Right hindlimb (tissue), 1 donor: ENCODE results near the gene HDAC10.
"Not testable (repeated sequence)": the region's sequence is repeated elsewhere in the genome, so short reads cannot be mapped to it uniquely, and the experiment has no call there.

ENCODE experiments used
- DNase-seq: peaks from one replicate; pipeline ENCODE4 v3.0.0-alpha.2; 2018

HDAC10 gene

DNA sequence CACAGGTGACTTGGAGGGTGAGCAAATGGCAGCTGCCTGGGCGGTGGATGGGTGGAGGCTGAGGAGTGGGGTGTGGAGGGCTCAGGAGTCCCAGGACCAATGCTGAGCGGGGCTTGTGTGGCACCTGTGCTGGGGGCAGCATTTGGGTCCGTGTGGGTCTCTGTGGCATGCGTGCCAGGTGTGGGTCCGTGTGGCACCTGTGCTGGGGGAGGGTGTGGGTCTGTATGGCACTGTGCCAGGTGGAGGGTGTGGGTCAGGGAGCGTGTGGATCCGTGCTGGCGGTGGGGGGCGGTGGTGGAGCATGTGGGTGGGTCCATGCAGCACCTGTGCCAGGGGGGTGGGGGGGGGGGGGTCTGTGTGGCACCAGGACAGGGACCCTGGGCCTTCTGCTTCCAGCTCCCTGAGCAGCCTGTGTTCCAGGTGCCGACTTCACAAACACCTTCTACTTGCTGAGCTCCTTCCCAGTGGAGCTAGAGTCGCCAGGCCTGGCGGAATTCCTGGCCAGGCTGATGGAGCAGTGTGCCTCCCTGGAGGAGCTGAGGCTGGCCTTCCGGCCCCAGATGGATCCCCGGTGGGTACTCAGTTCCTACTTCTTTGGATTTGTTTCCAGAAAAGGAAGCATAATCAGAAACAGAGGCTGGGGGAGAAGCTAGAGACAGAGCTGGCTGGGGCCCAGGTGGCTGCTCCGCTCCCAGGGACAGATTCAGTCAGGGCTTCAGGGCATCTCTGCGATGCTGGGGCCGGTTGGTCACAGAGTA lies 35.6 kb downstream of the HDAC10 start:
- no peak for DNase-seq

- no peak for DNase-seq
These were observed 37.8 kb downstream of the HDAC10 start for GRCh38 chr22:50213263-50213662.

DNA sequence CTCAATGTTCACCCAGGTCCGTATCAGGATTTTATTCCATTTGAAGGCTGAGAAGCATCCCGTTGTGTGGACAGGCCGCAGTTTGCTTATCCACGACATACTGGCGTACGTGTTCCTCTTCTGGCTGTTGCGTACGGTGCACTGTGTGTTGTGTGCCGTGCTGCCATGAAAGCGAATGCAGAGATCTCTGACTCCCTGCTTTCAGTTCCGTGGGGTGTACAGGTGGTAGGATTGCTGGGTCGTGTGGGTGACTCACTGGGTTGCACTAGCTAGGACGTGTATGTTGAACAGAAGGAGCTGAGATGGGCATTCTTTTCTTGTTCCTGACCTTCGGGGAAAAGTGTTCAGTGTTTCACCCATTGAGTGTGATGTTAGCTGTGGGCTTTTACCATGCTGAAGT lies 39.9 kb downstream of the HDAC10 start:
- no peak for DNase-seq

DNA sequence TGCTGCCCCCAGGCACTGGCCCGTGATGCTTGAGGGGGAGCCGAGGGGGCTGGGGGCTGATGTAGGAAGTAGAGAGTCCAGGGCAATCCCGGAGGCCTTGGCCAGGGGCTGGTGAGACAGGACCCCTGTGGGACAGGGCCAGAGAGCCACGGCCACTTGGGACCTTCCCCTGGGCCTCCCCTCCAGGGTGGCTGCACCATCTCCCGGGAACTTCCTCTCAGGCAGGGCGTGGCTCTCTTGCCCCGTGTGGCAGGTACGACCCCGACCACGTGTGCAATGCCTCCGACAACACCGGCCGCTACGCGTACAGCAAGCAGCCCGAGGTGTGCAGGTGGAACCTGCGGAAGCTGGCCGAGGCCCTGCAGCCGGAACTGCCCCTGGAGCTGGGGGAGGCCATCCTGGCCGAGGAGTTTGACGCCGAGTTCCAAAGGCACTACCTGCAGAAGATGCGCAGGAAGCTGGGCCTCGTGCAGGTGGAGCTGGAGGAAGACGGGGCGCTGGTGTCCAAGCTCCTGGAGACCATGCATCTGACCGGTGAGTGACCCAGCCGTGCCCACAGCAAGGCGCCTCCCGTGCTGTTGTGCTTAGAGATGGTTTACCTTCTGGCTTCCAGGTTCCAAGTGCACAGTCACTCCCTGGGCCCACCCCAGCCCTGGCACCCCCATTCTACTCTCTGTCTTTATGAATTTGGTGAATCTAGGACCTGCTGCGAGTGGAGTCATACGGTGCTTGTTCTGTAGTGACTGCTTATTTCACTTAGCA lies 40.5 kb downstream of the HDAC10 start:
- DNase-seq: no peak

DNA sequence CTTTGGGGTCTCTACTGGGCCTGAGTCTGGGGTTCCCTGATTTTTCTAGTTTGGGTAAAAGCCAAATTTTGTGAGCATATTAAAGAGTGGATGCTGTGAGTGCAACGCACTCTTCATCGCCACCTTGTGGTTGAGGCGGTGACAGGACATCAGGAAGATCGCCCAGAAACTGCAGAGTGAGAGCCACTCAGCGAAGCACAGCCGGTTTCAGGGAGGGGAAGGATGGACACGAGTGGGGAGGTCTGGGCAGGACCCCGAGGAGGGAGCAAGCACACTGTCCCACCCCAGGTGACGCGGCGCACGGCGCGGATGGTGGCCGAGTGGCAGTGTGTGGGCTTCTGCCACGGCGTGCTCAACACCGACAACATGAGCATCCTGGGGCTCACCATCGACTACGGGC lies 41.2 kb downstream of the HDAC10 start:
- DNase-seq: peak; percentile 70

DNA sequence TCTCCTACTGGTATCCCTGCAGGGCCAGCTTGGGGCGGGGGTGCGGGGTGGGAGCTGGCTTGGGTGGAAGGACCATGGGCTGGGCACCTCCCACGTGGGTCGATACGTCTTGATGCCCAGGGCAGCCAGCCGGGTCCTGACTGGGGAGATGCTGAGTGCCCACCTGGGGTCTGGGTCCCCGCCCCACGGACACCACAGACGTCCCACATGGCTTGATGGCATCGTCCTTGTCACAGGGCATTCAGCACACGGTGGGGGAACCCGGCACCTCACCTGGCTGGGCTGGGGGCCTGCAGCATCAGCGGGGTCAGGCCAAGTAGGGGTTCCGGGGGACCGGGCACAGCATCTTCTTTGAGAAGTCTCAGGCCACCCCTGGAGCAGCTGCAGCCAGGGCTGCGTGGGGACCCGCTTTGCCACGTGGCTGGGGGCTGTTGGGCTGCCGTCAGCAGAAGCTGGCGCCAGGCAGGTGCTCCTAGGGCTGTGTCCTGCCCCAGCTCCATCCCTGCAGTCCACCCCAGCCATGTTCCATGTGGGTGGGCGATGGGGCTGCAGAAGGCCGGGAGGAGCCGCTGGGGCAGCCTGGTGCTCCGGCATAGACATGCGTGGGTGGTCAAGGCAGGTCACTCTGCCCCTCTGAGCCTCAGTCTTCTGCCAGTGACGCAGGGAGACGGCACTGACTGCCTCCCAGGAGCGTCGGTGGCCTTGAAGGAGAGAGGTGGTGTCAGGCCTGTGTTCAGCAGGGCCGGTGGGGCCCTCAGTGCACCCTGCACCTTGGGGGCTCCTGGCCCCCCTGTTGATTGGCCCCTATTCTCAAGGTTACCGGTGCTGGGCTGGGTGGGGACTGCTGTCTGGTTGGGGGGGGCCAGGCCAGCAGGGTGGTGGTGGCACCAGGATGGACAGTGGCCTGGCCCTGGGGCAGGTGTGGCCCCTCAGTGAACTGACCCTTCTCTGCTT lies 41.8 kb downstream of the HDAC10 start:
- DNase-seq: no peak

- no peak for DNase-seq
These were observed 42.6 kb downstream of the HDAC10 start for GRCh38 chr22:50208430-50208938.

DNA sequence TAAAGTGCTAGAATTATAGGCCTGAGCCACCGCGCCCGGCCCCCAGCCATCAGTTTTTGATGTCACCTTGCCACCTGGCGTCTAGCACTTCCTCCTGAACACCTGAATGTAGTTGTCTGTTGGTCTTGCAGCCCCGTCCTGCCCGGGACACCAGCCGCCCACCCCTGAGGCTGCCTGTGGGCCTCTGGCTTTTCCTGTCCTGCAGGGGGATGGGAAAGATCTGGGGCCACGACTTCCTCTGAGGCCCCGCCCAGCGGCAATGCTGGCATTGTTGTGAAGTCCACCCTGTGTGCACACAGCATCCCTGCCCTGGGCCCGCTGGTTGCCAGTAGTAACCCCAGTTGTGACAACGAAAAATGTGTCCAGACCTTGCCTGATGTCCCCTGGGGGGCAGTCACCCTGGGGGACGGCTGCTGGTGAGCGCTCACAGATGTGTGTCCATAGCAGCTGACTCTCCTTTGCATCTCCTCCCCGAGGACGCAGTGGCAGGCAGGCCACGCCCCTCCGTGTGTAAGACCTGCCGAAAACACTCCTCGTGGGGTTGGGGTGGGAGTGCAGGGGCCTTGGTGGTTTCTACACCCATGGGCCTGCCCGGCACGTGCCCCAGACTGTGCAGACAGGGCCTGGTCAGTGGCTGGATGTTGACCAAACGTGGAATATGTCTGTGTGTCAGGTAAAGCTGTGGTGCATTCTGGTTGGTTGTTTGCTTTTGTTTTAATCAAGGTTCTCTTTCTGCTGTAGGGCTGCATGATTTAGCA lies 43.5 kb downstream of the HDAC10 start:
- peak; percentile 36 for DNase-seq

DNA sequence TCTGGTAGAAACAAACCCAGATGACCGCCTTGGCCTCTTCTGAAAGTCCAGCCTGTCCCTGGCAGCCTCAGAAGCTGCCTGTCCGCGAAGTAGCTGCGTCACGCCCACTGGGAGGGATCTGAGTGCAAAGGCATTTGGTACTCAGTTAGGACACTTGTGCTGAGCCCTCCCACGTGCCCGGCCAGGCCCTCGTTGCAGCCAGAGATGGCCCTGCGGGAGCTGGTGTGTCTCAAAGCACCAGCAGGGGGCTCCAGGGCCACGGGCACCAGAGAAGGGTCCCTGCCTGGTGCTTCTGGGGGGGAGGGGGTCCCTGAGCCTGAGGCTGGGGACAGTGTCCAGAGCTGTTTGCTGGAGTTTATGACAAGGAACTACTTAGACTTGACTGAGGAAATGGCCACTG lies 44.5 kb downstream of the HDAC10 start:
- DNase-seq: peak; percentile 36

DNA sequence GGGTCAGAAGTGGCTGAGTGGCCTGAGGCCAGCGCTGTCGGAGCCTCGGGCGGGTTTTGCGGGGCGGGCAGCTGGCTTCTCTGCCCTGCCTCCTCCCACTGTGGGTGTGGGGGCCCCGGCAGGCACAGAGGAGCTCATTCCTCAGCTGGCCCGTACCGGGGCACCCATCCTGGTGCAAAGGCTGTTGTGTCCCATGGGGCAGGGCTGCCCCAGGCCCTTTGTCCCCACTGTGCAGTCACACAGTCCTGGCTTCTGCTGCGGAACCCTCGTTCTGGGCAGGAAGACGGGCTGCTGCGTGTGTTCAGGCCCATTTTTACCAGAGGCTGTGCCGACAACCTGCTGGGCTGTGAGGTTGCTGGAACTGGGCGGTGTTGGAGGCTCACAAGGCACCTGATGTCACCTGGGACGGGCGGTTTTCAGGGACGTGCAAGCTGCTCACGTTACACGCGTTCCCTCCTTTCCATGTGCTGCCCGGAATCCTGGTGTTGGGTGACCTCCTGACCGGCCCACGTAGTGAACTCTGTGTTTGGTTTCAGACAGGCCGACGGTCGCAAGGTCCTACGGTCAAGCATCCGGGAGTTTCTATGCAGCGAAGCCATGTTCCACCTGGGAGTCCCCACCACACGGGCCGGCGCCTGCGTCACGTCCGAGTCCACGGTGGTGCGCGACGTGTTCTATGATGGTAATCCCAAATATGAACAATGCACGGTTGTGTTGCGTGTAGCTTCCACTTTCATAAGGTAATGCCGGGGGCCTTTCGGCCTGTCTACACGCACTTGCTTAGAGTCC lies 45.1 kb downstream of the HDAC10 start:
- no peak for DNase-seq

GRCh38 chr22:50204998-50205397 lies 46.1 kb downstream of the HDAC10 start:
- not testable (repeated sequence) for DNase-seq

- DNase-seq: no peak
These were observed 46.5 kb downstream of the HDAC10 start for GRCh38 chr22:50204571-50204970.

DNA sequence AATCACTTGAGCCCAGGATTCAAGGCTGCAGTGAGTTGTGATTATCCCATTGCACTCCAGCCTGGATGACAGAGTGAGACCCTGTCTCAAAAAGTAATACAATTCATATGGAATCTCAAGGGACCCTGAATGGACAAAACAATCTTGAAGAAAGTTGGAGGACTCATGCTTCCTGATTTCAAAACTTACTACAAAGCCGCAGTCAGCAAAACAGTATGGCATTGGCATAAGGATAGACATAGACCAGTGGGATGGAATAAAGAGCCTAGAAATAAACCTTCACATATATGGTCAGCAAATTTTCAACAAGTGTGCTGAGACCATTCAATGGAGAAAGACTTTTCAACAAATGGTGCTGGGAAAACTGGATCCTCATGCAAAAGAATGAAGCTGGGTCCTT lies 47.8 kb downstream of the HDAC10 start:
- no peak for DNase-seq

GRCh38 chr22:50202130-50202666 lies 48.9 kb downstream of the HDAC10 start:
- no peak for DNase-seq

GRCh38 chr22:50201191-50202129 lies 49.6 kb downstream of the HDAC10 start:
- peak; percentile 45 for DNase-seq

- peak; percentile 97 for DNase-seq
These were observed 50.4 kb downstream of the HDAC10 start, which contains the start of gene SELENOO for GRCh38 chr22:50200461-50201190. Gene SELENOO (plus strand): TSS chr22:50201011. CDS start chr22:50201037, 26 bp downstream.

GRCh38 chr22:50199829-50200460 lies 51.1 kb downstream of the HDAC10 start:
- no peak for DNase-seq

DNA sequence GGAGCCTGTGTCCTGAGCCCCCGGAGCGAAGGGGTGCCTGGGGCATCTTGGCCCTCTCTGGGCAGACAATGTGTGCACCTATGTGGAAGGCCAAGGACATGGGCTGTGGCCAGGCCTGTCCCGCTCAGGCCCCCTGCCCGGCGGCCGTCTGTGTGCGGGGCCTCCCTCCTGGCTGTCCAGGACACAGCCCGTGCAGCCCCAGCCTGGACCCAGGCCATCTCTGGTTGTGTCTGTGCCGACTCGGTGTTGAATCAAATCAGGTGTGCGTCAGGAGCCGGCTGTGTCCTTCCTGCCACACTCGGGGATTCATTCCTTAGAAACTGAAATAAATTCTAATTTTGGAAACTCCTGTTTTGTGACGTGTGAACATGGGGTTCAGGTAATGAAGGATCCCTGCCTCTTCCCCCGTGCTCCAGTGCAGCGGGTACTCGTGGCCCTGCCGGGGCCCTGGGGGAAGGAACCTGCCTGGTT lies 51.8 kb downstream of the HDAC10 start:
- no peak for DNase-seq
